ENCODE data around the gene KRTAP16-1.
"Not testable (repeated sequence)": the region's sequence is repeated elsewhere in the genome, so short reads cannot be mapped to it uniquely, and the experiment has no call there.

Gene KRTAP16-1

GRCh38 chr17:41308918-41309359 lies at the start of gene KRTAP16-1:
KRTAP16-1 (minus strand) TSS chr17:41309309; CDS start chr17:41309253, 56 bp downstream.
- no peak for DNase-seq

DNA sequence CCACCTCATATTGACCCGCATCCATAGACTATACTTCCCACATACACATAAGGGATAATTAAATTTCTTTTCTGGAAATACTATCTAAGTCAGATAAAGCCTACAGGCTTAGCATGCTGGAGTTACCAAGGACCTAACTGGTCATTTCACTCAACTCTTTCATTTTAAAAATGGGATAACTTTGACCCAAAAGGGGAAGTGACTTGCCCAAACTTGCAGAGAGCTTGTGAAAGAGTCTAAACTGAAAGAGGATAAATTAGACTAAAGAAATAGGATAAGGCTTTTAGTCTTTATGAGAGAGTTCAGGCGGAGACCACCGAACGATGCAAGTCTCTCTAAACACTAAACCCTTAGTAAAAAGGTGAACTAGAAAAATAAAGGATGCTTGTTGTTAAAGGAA lies 45.4 kb upstream of the KRTAP16-1 start:
- DNase-seq: peak; percentile 8

GRCh38 chr17:41352597-41353366 lies 43.7 kb upstream of the KRTAP16-1 start:
- DNase-seq: no peak

- no peak for DNase-seq
These were observed 42.1 kb upstream of the KRTAP16-1 start for GRCh38 chr17:41351177-41351576.

DNA sequence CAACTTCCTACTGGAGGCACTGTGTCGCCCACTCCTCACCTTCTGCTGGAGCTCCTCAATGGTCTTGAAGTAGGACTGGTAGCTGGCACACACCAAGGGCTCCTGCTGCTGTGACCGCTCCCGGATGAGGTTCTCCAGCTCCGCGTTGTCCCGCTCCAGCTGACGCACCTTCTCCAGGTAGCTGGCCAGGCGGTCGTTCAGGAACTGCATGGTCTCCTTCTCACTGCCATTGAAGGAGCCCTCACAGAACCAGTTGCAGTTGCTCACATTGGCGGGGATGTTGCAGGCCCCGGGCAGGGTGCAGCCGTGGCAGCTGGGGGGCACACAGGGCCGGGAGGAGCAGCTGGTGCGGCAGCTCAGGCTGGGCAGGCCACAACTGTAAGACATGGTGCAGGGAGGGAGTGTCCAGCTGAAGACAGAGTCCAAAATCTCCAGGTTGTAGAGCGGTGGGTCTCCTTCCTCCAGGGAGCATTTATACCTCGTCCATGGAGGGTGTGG lies 41.3 kb upstream of the KRTAP16-1 start, which contains the start of gene KRT33A:
Gene KRT33A, minus strand, starts transcription at position 448 of the 498 bp plus-strand sequence. Its CDS starts 61 bp downstream, at position 387.
- DNase-seq: not testable (repeated sequence)

DNA sequence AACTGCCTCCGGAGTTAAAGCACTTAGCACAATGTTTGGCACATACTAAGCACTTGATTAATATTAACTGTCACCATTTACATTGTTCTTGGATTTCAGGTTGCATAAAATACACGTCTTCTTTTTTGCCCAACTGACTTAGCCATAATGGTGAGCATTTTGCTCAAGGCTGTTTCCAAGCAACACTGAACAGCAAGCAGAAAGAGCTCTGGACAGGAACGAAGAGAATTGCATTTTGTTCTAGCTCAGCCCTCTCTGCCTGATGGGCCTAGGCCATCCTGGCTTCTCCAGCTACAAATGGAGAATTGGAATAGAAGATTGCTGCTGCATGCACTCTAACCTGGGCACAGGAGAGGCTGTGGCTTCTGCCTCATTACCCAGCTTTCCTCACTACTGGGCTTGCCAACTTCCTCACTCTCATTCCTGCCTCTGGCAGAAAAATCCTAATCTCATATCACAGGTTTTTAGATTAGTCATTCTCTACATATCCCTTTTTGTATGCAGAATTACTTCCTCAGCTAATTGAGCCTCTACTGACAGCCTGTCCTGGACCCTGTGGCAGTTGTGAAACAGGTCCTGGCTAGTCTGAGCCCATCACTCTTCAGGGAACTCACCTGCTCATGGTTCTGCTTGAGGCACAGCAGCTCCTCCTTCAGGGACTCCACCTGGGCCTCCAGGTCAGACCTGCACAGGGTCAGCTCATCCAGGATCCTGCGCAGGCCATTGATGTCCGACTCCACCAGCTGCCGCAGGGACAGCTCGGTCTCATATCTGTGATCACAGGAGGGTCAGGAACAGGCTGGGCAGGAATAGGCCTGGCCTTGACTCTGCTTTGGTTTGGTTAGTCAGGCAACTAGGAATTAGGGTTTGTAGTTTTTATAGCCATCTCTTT lies 39.0 kb upstream of the KRTAP16-1 start:
- DNase-seq: no peak

DNA sequence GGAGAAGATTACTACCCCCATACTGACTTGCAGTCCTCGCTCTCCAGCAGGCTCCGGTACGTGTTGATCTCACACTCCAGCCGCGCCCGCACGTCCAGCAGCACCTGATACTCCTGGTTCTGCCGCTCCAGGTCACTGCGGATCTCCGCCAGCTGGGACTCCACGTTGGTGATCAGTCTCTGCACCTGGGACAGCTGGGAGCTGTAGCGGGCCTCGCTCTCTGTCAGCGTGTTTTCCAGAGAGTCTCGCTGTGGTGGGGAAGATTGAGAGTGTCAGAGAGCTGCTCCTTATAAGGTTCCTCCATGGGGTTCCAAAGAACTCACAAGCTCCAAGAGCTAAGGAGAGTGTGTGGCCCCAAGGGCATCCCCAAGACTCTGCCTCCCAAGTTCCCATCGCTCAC lies 37.3 kb upstream of the KRTAP16-1 start:
- DNase-seq: not testable (repeated sequence)

DNA sequence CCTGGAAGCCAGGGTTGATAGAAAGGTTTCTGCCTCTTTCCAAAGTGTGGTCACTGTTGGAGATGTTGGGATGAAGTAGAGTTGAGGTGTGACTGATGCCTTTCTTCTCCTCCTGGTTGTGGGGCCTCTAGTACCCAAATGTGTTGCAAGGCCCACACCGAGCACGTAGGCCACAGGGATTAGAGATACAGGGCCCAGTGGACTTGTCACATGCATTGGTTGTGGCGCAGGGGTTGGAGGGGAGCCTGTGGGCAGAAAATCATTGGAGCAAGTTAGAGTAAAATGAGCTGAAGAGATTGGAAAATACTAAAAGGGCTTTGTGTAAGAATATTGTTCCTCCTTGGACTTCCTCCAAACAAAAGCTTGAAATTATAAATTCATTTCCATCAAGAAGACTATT lies 36.9 kb upstream of the KRTAP16-1 start:
- DNase-seq: no peak

- no peak for DNase-seq
These were observed 33.9 kb upstream of the KRTAP16-1 start for GRCh38 chr17:41343029-41343428.

GRCh38 chr17:41340934-41341861 lies 32.1 kb upstream of the KRTAP16-1 start:
- DNase-seq: no peak

GRCh38 chr17:41340494-41340893 lies 31.4 kb upstream of the KRTAP16-1 start:
- no peak for DNase-seq

DNA sequence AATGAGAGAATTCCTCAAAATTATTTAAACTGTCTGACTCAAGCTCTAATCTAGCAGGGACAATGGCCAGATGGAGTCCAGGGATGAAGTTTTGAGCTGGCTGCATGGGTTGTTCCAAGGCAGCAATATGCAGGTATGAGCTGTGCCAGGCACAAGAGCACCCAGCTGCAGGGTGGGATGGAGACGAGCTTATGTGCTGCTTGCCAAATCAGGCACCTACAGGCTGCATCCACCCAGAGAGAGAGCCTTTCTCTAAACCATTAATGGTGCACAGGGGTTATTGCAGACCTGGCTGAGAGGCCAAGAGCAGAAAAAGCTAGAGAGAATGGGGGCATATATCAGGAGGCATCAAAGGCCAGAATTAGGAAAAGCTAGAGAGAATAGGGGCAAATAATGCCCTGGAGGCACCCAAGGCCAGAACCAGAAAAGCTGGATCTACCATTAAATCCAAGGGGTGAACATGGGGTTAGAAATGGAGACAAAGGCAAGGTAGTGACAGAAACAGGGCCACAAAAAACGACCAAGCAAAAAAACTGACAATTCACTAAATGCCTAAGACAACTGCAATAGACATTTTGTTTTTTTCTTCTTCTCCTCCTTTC lies 30.6 kb upstream of the KRTAP16-1 start:
- no peak for DNase-seq

DNA sequence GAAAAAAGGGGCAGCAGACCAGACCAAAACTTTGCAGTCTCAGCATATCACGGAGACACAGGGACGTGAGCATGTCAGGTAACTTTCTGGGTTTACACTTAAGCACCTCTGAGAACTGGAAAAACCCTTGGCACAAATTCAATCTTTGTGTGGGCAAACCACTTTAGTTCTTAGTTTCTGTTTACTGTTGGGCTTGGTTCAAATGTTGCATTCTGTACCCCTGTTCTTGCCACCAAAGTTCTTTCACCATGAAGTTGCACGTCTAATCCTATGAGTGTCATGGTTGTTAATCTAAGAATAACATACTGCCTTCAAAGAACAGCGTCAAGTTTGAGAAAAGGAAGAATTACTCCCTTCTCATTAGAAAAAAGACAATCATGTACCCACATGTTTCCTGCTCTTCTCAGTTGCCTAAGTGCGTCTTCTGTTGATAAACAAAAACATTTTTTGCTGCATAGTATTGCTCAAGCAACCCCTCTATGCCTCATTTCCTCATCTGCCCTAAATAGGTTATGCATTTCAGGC lies 29.9 kb upstream of the KRTAP16-1 start:
- DNase-seq: no peak

DNA sequence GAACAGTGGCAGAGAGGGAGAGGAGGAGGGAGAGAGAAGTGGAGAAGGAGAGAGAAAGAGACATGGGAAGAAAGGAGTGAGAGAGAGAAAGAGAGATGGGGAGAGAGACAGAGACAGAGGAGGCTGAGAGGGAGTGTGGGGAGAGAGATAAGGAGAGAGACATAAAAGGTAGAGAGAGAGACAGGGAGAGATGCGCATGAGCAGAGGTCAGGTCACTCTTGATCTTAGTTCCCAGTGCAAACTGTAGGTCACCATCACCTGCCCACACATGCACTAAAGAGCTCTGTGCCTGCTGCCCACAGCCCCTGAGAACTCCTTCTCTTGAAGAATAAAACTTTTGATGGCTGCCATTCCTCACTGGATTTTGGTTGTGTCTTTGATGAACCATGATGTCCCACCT lies 26.6 kb upstream of the KRTAP16-1 start:
- no peak for DNase-seq

GRCh38 chr17:41334385-41335305 lies 25.5 kb upstream of the KRTAP16-1 start:
- no peak for DNase-seq

DNA sequence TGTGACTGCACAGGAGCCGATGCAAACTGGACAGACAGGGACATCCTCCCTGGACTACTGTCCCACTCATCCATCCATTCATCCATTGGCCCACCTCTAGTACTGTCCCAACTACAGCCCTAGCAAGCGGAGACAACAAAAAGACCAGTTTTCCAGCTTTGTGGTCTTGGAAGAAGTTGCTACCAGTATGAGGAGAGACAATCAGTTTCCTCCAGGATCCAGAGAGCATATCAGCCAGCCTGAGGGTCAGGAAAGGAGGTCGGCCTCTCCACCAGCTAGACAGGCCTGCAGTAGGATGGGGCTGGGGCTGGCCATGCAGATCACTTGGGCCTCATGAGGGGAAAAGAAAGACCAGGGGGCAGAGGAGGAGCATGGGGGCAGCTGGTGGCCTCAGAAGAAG lies 24.7 kb upstream of the KRTAP16-1 start:
- no peak for DNase-seq

GRCh38 chr17:41333098-41333497 lies 24.0 kb upstream of the KRTAP16-1 start:
- DNase-seq: no peak

- no peak for DNase-seq
These were observed 23.1 kb upstream of the KRTAP16-1 start for GRCh38 chr17:41332239-41332638.

DNA sequence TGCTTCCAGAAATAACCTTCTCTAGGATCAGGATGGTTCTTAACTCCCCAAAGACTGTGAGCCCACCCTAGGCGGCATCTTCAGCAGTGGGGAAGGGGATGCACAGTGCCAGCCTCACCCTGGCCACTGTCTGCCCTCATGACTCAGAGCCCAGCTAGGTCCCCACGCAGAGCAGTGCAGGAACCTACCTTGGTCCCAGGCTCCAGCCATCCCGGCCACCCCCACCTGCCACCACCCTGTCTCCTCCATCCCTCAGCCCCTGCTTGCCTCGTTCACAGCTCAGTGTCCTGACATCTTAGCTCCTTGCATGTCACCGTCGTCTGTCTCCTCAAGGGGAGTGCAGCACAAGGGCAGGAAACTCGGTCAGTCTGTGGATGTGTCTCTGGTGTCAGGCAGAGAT lies 22.5 kb upstream of the KRTAP16-1 start:
- DNase-seq: no peak

GRCh38 chr17:41329279-41329948 lies 20.3 kb upstream of the KRTAP16-1 start:
- no peak for DNase-seq
